ENCODE measurements around the gene NPSR1.

Gene NPSR1

GRCh38 chr7:34823650-34824258 lies 165.7 kb downstream of the NPSR1 start:
- peak in 41 of 42 donors; percentile 43 to 93 (median 75) for DNase-seq
- intact Hi-C loops (cut with DNase I): loop anchor here (5.0 to 10.0 kb wide), 2 partner anchors 101 to 214 kb away; partner anchors contain the start of gene DPY19L1

- intact Hi-C loops (cut with DNase I): loop anchor here (10.0 kb wide), 1 partner anchor 100 kb away; no protein-coding TSS in a partner anchor
- no peak for DNase-seq
These were observed 167.2 kb downstream of the NPSR1 start for GRCh38 chr7:34825221-34825620.

GRCh38 chr7:34830390-34830789 lies 172.4 kb downstream of the NPSR1 start:
- no peak for DNase-seq
- intact Hi-C loops (cut with DNase I): no loop called here

- intact Hi-C loops (cut with DNase I): no loop called here
- DNase-seq: no peak
These were observed 173.4 kb downstream of the NPSR1 start for GRCh38 chr7:34831436-34831835.

DNA sequence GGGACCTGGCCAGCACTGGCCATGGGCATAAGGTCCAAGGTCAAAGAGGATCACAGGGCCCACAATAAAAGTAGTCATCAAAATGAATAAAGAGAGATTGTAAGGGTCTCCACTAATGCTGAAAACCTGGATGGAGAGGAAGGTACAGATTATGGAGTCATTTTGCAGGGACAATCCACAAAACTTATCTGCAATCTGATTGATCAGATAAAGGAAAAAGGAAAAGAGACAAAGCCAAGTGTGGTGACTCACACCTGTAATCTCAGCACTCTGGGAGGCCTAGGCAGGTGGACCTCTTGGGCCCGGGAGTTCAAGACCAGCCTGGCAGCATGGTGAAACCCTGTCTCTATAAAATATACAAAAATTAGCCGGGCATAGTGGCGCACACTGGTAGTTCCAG lies 174.0 kb downstream of the NPSR1 start:
- intact Hi-C loops (cut with DNase I): no loop called here
- no peak for DNase-seq

DNA sequence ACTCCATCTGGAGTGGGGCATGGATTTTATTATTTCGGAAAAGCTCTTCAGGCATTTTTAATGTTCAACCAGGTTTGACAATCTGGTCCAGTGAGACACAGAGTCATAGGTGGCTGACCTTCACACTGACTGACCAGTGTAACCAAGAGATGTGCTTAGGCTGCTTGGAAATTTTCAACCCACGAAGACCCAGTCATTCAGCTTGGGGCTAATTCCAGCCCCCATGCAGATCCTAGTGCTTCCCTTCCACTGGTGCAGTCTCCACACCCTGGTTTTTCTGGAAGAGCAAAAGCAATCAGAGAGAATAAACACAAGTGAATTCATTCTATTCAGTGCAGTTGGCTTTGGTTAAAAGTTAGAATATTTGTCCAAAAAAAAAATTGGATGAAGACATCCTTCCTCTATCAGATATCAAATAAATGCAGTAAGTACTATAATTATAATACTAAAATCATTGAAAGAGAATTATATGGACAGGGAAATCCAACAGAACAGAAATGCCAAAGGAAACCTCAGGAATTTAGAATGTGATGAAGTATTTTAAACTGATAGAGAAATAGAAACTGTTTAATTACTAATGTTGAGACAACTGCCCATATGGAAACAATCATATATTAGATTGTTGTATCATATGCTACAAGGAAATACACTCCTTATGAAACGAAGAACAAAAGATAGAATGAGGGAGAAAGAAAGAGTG lies 178.0 kb downstream of the NPSR1 start:
- intact Hi-C loops (cut with DNase I): no loop called here
- DNase-seq: no peak

DNA sequence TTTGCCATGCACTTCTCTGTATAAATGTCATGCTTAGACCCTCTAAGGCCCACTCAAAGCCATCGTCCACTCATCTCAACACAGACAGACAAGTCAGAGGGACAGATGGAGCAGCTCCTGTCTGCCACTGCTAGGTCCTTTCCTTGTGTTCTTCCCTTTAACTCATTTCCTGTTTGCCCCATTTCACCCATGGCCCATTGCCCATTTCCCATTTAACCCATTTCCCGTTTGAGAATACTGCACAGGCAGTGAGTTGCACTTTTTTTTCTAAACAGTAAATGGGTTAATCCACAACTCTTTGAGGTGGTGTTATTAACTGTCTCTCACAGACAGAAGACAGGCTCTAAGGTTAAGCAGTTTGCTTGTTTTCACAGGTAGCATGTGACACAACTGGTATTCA lies 179.3 kb downstream of the NPSR1 start:
- DNase-seq: no peak
- intact Hi-C loops (cut with DNase I): no loop called here

- DNase-seq: no peak
- intact Hi-C loops (cut with DNase I): no loop called here
These were observed 179.8 kb downstream of the NPSR1 start for GRCh38 chr7:34837801-34838201.

GRCh38 chr7:34838329-34838728 lies 180.3 kb downstream of the NPSR1 start:
- DNase-seq: no peak
- intact Hi-C loops (cut with DNase I): no loop called here

- DNase-seq: no peak
- intact Hi-C loops (cut with DNase I): no loop called here
These were observed 181.6 kb downstream of the NPSR1 start for GRCh38 chr7:34839645-34840044.

GRCh38 chr7:34840176-34840785 lies 182.3 kb downstream of the NPSR1 start:
- intact Hi-C loops (cut with DNase I): no loop called here
- no peak for DNase-seq

GRCh38 chr7:34841326-34841725 lies 183.3 kb downstream of the NPSR1 start:
- no peak for DNase-seq
- intact Hi-C loops (cut with DNase I): no loop called here

DNA sequence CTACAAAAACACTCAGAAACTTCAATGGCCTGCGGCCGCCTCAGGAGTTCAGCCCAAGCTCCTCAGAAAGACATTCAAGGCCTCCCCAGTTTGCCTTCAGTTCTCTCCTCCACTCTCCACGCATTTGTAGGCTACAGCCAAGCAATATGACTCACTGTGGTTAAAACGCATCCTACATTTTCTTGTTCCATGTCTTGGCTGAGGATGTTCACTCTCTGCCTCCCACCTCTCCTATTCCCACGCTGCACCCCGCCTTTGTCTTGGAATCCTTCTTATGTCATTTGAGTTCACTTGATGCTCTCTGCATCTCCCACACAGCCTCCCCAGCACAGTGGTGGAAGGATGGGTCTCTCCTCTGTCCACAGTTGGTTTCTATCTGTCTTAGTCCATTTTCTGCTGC lies 184.8 kb downstream of the NPSR1 start:
- peak in 40 of 42 donors; percentile 26 to 88 (median 64) for DNase-seq
- intact Hi-C loops (cut with DNase I): no loop called here

DNA sequence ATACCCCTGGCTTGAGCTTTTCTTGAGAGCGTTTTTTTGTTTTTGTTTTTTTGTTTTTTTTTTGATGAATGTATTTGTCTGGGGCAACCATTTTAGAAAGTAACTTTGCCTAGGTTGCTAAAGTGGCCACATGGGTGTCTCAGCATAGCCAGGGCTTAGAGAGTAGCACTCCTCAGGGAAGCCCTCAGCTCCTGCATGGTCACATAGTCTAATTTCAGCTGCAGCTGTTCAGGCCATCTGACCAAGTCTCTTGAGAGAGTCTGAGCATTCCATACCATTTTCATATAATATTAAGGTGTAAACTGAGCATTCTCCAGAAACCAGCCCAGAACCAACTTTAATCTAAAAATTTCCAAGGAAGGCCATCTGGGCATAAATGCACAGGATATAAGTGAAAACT lies 186.4 kb downstream of the NPSR1 start:
- intact Hi-C loops (cut with DNase I): no loop called here
- no peak for DNase-seq

- intact Hi-C loops (cut with DNase I): no loop called here
- no peak for DNase-seq
These were observed 187.1 kb downstream of the NPSR1 start for GRCh38 chr7:34844936-34845665.

GRCh38 chr7:34845666-34846361 lies 187.8 kb downstream of the NPSR1 start:
- intact Hi-C loops (cut with DNase I): no loop called here
- DNase-seq: no peak

GRCh38 chr7:34846976-34847375 lies 189.0 kb downstream of the NPSR1 start:
- intact Hi-C loops (cut with DNase I): no loop called here
- DNase-seq: no peak

- DNase-seq: no peak
- intact Hi-C loops (cut with DNase I): no loop called here
These were observed 190.7 kb downstream of the NPSR1 start for GRCh38 chr7:34848670-34849069.
